Measurements from ENCODE around the gene IL19. TPM values are rescaled to one million over a fixed set of nuclear protein-coding genes. Genes with fewer than 3 reads are reported as not detected.

IL19 gene
- total and polyA plus RNA-seq, 2 of the 13 experiments (the other 11 are each of a cell fraction or from before 2014, with no cell fraction given), result not detected

- H3K4me2 ChIP-seq (ENCODE audit: low read depth, low read length), result no peak overlapping the region
- no peaks in the 10 kb centered on the region for H3K36me3 ChIP-seq (replicated peaks in 1 of 2; ENCODE audit: control insufficient read depth in 1 of 2, insufficient read depth in 2 of 2, low read length in 2 of 2)
- intact Hi-C loops (cut with micrococcal nuclease; ENCODE audit: unreplicated experiment) (no loop called here), in situ Hi-C loops (cut with HindIII; ENCODE audit: extremely low pct_ligation_motif_present, low pct_unique_long_range_greater_than_20kb) (no loop called here)
- no peak for TF ChIP-seq ZFYVE20 (CRISPR knock-in tag; IDR thresholded peaks at IDR 0.05; ENCODE audit: borderline replicate concordance, low read depth)
- no peak for TF ChIP-seq THAP8 (CRISPR knock-in tag; IDR thresholded peaks at IDR 0.05; ENCODE audit: borderline replicate concordance)
- TF ChIP-seq SATB2 (CRISPR knock-in tag; IDR thresholded peaks at IDR 0.05), result no peak
- no peak for TF ChIP-seq ZNF280B (CRISPR knock-in tag; IDR thresholded peaks at IDR 0.05; ENCODE audit: borderline replicate concordance)
- TF ChIP-seq ZNF614 (CRISPR knock-in tag; IDR thresholded peaks at IDR 0.05; ENCODE audit: borderline replicate concordance), result no peak
- POLR2A ChIA-PET, result no interaction called here
- DNase-seq (ENCODE audit: low spot score), result no peak
- ATAC-seq, result no peak
- H4K20me1 ChIP-seq (ENCODE audit: insufficient read depth, low read length), result no peaks in the 10 kb centered on the region
- no peaks in the 10 kb centered on the region for H3K79me2 ChIP-seq (ENCODE audit: insufficient read depth, low read length)
- no peak overlapping the region for H3K9ac ChIP-seq (ENCODE audit: insufficient read depth, low read depth, low read length)
- peaks cover under 1 to 24% of the 10 kb centered on the region in 2 experiments; a peak in 3 of 5 replicates for H3K27me3 ChIP-seq (ENCODE audit: control insufficient read depth in 1 of 2, insufficient read depth in 2 of 2, low read length in 2 of 2)
- no peak overlapping the region for H2AFZ ChIP-seq (ENCODE audit: low read length)
- H3K27ac ChIP-seq (ENCODE audit: extremely low read length, insufficient read depth, low read length), result no peak overlapping the region
- BruUV-seq (replicated peaks), result no TSS peak
- 9% methylated on average over 7 of the region's 7 CpGs for WGBS (ENCODE audit: low lambda C conversion rate)
- CTCF ChIA-PET (ENCODE audit: low intra/inter-chr PET ratio, low total read pairs), result no interaction called here
- H3K4me3 ChIP-seq (replicated peaks in 1 of 3; ENCODE audit: insufficient read depth in 1 of 3, low read depth in 2 of 3, low read length in 3 of 3), result no peak overlapping the region
- no peaks in the 10 kb centered on the region for H3K9me3 ChIP-seq (ENCODE audit: low read length)
- H3K4me1 ChIP-seq (ENCODE audit: insufficient read depth, low read length), result no peaks in the 10 kb centered on the region
- FAIRE-seq, result no peak
These were observed 71.2 kb downstream of the IL19 start for GRCh38 chr1:206841609-206842323.

GRCh38 chr1:206842854-206843253 lies 72.3 kb downstream of the IL19 start:
- H3K9ac ChIP-seq (ENCODE audit: insufficient read depth, low read depth, low read length), result no peak overlapping the region
- ChIA-PET CTCF (ENCODE audit: low intra/inter-chr PET ratio, low total read pairs) (no interaction called here), POLR2A (no interaction called here)
- no TSS peak for BruUV-seq (replicated peaks)
- H2AFZ ChIP-seq (ENCODE audit: low read length), result no peak overlapping the region
- no peak overlapping the region for H3K4me2 ChIP-seq (ENCODE audit: low read depth, low read length)
- FAIRE-seq, result no peak
- intact Hi-C loops (cut with micrococcal nuclease; ENCODE audit: unreplicated experiment) (no loop called here), in situ Hi-C loops (cut with HindIII; ENCODE audit: extremely low pct_ligation_motif_present, low pct_unique_long_range_greater_than_20kb) (no loop called here)
- no peaks in the 10 kb centered on the region for H3K9me3 ChIP-seq (ENCODE audit: low read length)
- no peak for DNase-seq (ENCODE audit: low spot score)
- no peaks in the 10 kb centered on the region for H3K4me1 ChIP-seq (ENCODE audit: insufficient read depth, low read length)
- peaks cover 2 to 25% of the 10 kb centered on the region in 2 experiments; a peak in 3 of 5 replicates for H3K27me3 ChIP-seq (ENCODE audit: control insufficient read depth in 1 of 2, insufficient read depth in 2 of 2, low read length in 2 of 2)
- ATAC-seq, result no peak
- no peak overlapping the region for H3K4me3 ChIP-seq (replicated peaks in 1 of 3; ENCODE audit: insufficient read depth in 1 of 3, low read depth in 2 of 3, low read length in 3 of 3)
- H3K27ac ChIP-seq (ENCODE audit: extremely low read length, insufficient read depth, low read length), result no peak overlapping the region
- no peaks in the 10 kb centered on the region for H3K36me3 ChIP-seq (replicated peaks in 1 of 2; ENCODE audit: control insufficient read depth in 1 of 2, insufficient read depth in 2 of 2, low read length in 2 of 2)
- no peaks in the 10 kb centered on the region for H3K79me2 ChIP-seq (ENCODE audit: insufficient read depth, low read length)
- H4K20me1 ChIP-seq (ENCODE audit: insufficient read depth, low read length), result no peaks in the 10 kb centered on the region
- TF ChIP-seq RARG (CRISPR knock-in tag; IDR thresholded peaks at IDR 0.05; ENCODE audit: low read depth), result no peak
- no peak for TF ChIP-seq ZNF597 (CRISPR knock-in tag; IDR thresholded peaks at IDR 0.05)
- TF ChIP-seq KLF6 (CRISPR knock-in tag; IDR thresholded peaks at IDR 0.05), result no peak
- no peak for TF ChIP-seq ZNF121 (CRISPR knock-in tag; IDR thresholded peaks at IDR 0.05)
- TF ChIP-seq TARDBP (CRISPR knock-in tag; IDR thresholded peaks at IDR 0.05), result no peak
- no peak for TF ChIP-seq ZFP91 (CRISPR knock-in tag; IDR thresholded peaks at IDR 0.05; ENCODE audit: borderline replicate concordance)
- no peak for TF ChIP-seq ZNF138 (CRISPR knock-in tag; IDR thresholded peaks at IDR 0.05; ENCODE audit: low read depth)
- no peak for TF ChIP-seq ZNF331 (CRISPR knock-in tag; IDR thresholded peaks at IDR 0.05)
- TF ChIP-seq GATAD1 (CRISPR knock-in tag; IDR thresholded peaks at IDR 0.05), result no peak
